HepG2 (cell line): ENCODE results near the gene AGR3. TPM values are rescaled to one million over a fixed set of nuclear protein-coding genes. Genes with fewer than 3 reads are reported as not detected.
A peak's percentile ranks its signal among the peaks of the same experiment; 100 is the strongest.

Experiments used
- AHR ChIP-seq: IDR thresholded peaks from 2 replicates; pipeline ENCODE4 v1.6.1; 2018; ENCODE audit warnings: missing genetic modification reagents, missing compliant biosample characterization
- FOXK2 ChIP-seq: fragments of 450-650 bp; IDR thresholded peaks from 2 replicates; pipeline ENCODE4 v1.6.1; 2016
- HNRNPK ChIP-seq: fragments of 200-400 bp; formaldehyde crosslinking; IDR thresholded peaks from 2 replicates; pipeline ENCODE4 v1.6.1; 2018; ENCODE audit warnings: low read length, low read depth, moderate library complexity, mild to moderate bottlenecking; ENCODE audit not compliant: poor library complexity, severe bottlenecking
- MEIS2 ChIP-seq: sonication (generic); formaldehyde crosslinking; IDR thresholded peaks from 2 replicates; pipeline ENCODE4 v1.9.0; 2021; ENCODE audit warnings: mild to moderate bottlenecking, missing genetic modification reagents
- MIER2 ChIP-seq: IDR thresholded peaks from 2 replicates; pipeline ENCODE4 v1.6.1; 2016; ENCODE audit warnings: missing biosample characterization, missing genetic modification reagents
- MIXL1 ChIP-seq: IDR thresholded peaks from 2 replicates; pipeline ENCODE4 v1.6.1; 2016
- RFX5 ChIP-seq: IDR thresholded peaks from 2 replicates; pipeline ENCODE4 v1.6.1; 2011; ENCODE audit warnings: low read depth, low read length, improper control_type of control experiment
- RORA ChIP-seq: sonication (generic); formaldehyde crosslinking; IDR thresholded peaks from 2 replicates; pipeline ENCODE4 v1.5.0; 2020; ENCODE audit warnings: mild to moderate bottlenecking, missing genetic modification reagents, moderate library complexity
- RXRA ChIP-seq: sonication (generic); formaldehyde crosslinking; IDR thresholded peaks from 2 replicates; pipeline ENCODE4 v1.5.1; 2020; ENCODE audit warnings: missing genetic modification reagents
- SAP130 ChIP-seq: IDR thresholded peaks from 2 replicates; pipeline ENCODE4 v1.6.1; 2016; ENCODE audit warnings: low read depth
- SKI ChIP-seq: fragments of 450-650 bp; IDR thresholded peaks from one replicate; pipeline ENCODE4 v1.6.1; 2018; ENCODE audit warnings: mild to moderate bottlenecking; ENCODE audit not compliant: partially characterized antibody
- TEAD3 ChIP-seq: optimal IDR thresholded peaks from 2 replicates; pipeline ENCODE3; 2016; ENCODE audit warnings: borderline replicate concordance
- ZNF263 ChIP-seq: sonication (generic); formaldehyde crosslinking; IDR thresholded peaks from 2 replicates; pipeline ENCODE4 v1.4.0; 2020; ENCODE audit warnings: missing genetic modification reagents
- ZNF7 ChIP-seq: IDR thresholded peaks from 2 replicates; pipeline ENCODE4 v1.6.1; 2016; ENCODE audit warnings: missing biosample characterization, missing genetic modification reagents
- ZNF773 ChIP-seq: sonication (generic); formaldehyde crosslinking; IDR thresholded peaks from 2 replicates; pipeline ENCODE4 v1.4.0; 2020; ENCODE audit warnings: missing genetic modification reagents, borderline replicate concordance
- polyA plus RNA-seq, 8 experiments: library from polyadenylated mRNA; depleted of rRNA in 3 of 8; stranded (reverse) in 7 of 8; unstranded in 1 of 8; fragments of >200 nt; fragmentation: Illumina TruSeq in 4 of 8; extraction: Trizol in 4 of 8; gene quantifications; 2 replicates each; pipeline versions ENCODE4 v1.2.1 to v1.2.3, GENCODE V29; 2011 to 2016; ENCODE audit warnings: low read depth in 4 of 8, missing spikeins in 1 of 8, mixed read lengths in 1 of 8; ENCODE audit not compliant: insufficient read depth in 1 of 8
- total RNA-seq, 5 experiments: library from RNA; depleted of rRNA; stranded (reverse); fragments of >200 nt; fragmentation: Illumina TruSeq; extraction: Trizol; gene quantifications; 2 replicates each; pipeline ENCODE4 v1.2.3, GENCODE V29; 2016; ENCODE audit warnings: low read depth in 1 of 5
- TF ChIP-seq, protein P1 (sequence below), 2 experiments: fragments of 450-650 bp in 1 of 2; sonication (generic) in 1 of 2; formaldehyde crosslinking; IDR thresholded peaks; 2 replicates each; pipeline versions ENCODE4 v1.5.0 to v1.8.0; 2020 to 2022; ENCODE audit warnings: mild to moderate bottlenecking in 1 of 2, missing genetic modification reagents in 1 of 2
- TF ChIP-seq, protein P2 (sequence below): sonication (generic); formaldehyde crosslinking; IDR thresholded peaks from 2 replicates; pipeline ENCODE4 v1.4.0; 2020; ENCODE audit warnings: missing genetic modification reagents, mild to moderate bottlenecking, borderline replicate concordance
- TF ChIP-seq, protein P3 (sequence below): sonication (generic); formaldehyde crosslinking; IDR thresholded peaks from 2 replicates; pipeline ENCODE4 v1.8.0; 2022; ENCODE audit warnings: low read depth, missing genetic modification reagents
- TF ChIP-seq, protein P4 (sequence below): sonication (generic); formaldehyde crosslinking; IDR thresholded peaks from 2 replicates; pipeline ENCODE4 v1.8.0; 2022; ENCODE audit warnings: missing genetic modification reagents, mild to moderate bottlenecking, inconsistent platforms, borderline replicate concordance
- TF ChIP-seq, protein P5 (sequence below): sonication (generic); formaldehyde crosslinking; IDR thresholded peaks from 2 replicates; pipeline ENCODE4 v1.5.0; 2020; ENCODE audit warnings: mild to moderate bottlenecking, missing genetic modification reagents, borderline replicate concordance

Gene AGR3
- total and polyA plus RNA-seq, 2 of the 13 experiments (the other 11 are each of a cell fraction or from before 2014, with no cell fraction given): not detected

DNA sequence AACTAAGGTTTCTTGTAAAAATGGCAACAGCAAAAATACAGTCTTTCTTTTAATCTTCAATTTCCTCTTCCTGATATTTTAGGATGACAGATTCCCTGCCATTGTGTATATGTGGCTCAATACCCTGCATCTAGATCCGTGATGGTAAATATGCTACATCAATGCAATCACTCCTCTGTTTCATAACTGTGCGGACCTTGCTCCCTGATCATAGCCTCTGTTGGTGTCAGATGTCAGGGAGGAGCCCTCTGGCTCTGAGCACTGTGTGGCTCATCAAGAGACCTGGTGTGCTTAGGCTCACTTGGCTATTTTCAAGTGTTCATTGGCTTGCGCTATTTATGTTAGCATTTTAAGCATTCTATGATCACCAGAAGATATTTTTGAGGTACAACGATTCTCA lies 33.0 kb upstream of the AGR3 start (continued):
- TF ChIP-seq, protein P1, sequence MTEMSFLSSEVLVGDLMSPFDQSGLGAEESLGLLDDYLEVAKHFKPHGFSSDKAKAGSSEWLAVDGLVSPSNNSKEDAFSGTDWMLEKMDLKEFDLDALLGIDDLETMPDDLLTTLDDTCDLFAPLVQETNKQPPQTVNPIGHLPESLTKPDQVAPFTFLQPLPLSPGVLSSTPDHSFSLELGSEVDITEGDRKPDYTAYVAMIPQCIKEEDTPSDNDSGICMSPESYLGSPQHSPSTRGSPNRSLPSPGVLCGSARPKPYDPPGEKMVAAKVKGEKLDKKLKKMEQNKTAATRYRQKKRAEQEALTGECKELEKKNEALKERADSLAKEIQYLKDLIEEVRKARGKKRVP (CRISPR knock-in tag; IDR thresholded peaks at IDR 0.05): peak in 1 of 2 experiments; percentile 71; a peak in 1 of 4 replicates
- TF ChIP-seq MIXL1 (CRISPR knock-in tag) (peak; percentile 60), FOXK2 (no peak), MEIS2 (CRISPR knock-in tag) (no peak), ZNF7 (CRISPR knock-in tag) (no peak), RORA (CRISPR knock-in tag) (no peak), ZNF263 (CRISPR knock-in tag) (peak; percentile 95), TEAD3 (CRISPR knock-in tag) (peak; percentile 78), AHR (CRISPR knock-in tag) (no peak), HNRNPK (no peak), RFX5 (no peak), SAP130 (CRISPR knock-in tag) (peak; percentile 52; the same call in 1 of the 2 replicates), RXRA (CRISPR knock-in tag) (no peak), ZNF773 (CRISPR knock-in tag) (no peak), MIER2 (CRISPR knock-in tag) (0 out of 2 replicates have a peak, but pooled peaks have one; percentile 44), SKI (no peak)
- TF ChIP-seq, protein P2, sequence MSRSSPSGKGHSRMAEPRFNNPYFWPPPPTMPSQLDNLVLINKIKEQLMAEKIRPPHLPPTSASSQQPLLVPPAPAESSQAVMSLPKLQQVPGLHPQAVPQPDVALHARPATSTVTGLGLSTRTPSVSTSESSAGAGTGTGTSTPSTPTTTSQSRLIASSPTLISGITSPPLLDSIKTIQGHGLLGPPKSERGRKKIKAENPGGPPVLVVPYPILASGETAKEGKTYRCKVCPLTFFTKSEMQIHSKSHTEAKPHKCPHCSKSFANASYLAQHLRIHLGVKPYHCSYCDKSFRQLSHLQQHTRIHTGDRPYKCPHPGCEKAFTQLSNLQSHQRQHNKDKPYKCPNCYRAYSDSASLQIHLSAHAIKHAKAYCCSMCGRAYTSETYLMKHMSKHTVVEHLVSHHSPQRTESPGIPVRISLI (CRISPR knock-in tag): no peak
- TF ChIP-seq, protein P3, sequence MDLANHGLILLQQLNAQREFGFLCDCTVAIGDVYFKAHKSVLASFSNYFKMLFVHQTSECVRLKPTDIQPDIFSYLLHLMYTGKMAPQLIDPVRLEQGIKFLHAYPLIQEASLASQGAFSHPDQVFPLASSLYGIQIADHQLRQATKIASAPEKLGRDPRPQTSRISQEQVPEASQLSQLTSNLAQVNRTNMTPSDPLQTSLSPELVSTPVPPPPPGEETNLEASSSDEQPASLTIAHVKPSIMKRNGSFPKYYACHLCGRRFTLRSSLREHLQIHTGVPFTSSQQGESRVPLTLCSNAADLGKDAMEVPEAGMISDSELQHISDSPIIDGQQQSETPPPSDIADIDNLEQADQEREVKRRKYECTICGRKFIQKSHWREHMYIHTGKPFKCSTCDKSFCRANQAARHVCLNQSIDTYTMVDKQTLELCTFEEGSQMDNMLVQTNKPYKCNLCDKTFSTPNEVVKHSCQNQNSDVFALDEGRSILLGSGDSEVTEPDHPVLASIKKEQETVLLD: no peak
- TF ChIP-seq, protein P4, sequence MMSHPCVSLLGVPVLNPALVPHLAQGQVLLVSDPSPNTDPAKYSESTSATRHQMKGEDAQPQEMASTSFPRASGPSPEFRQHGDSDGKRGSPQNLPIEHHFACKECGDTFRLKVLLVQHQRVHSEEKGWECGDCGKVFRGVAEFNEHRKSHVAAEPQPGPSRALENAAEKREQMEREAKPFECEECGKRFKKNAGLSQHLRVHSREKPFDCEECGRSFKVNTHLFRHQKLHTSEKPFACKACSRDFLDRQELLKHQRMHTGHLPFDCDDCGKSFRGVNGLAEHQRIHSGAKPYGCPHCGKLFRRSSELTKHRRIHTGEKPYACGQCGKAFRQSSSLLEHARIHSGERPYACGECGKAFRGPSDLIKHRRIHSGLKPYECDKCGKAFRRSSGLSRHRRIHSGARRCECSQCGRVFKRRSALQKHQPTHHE (CRISPR knock-in tag): no peak
- TF ChIP-seq, protein P5, sequence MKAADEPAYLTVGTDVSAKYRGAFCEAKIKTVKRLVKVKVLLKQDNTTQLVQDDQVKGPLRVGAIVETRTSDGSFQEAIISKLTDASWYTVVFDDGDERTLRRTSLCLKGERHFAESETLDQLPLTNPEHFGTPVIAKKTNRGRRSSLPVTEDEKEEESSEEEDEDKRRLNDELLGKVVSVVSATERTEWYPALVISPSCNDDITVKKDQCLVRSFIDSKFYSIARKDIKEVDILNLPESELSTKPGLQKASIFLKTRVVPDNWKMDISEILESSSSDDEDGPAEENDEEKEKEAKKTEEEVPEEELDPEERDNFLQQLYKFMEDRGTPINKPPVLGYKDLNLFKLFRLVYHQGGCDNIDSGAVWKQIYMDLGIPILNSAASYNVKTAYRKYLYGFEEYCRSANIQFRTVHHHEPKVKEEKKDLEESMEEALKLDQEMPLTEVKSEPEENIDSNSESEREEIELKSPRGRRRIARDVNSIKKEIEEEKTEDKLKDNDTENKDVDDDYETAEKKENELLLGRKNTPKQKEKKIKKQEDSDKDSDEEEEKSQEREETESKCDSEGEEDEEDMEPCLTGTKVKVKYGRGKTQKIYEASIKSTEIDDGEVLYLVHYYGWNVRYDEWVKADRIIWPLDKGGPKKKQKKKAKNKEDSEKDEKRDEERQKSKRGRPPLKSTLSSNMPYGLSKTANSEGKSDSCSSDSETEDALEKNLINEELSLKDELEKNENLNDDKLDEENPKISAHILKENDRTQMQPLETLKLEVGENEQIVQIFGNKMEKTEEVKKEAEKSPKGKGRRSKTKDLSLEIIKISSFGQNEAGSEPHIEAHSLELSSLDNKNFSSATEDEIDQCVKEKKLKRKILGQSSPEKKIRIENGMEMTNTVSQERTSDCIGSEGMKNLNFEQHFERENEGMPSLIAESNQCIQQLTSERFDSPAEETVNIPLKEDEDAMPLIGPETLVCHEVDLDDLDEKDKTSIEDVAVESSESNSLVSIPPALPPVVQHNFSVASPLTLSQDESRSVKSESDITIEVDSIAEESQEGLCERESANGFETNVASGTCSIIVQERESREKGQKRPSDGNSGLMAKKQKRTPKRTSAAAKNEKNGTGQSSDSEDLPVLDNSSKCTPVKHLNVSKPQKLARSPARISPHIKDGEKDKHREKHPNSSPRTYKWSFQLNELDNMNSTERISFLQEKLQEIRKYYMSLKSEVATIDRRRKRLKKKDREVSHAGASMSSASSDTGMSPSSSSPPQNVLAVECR (CRISPR knock-in tag): no peak
